Fibroblast of lung (primary cell): ENCODE data around the gene MIER1.

ENCODE experiments used
- EZH2 ChIP-seq: IDR thresholded peaks from 2 replicates; pipeline ENCODE4 v1.5.1; 2012; ENCODE audit warnings: low read length, control low read depth, mild to moderate bottlenecking; ENCODE audit errors: missing control alignments
- TF ChIP-seq, protein P1 (sequence below), 2 donors: IDR thresholded peaks in 1 of 2; conservative IDR thresholded peaks in 1 of 2; 1 replicate in 1 of 2; 2 replicates in 1 of 2; pipeline ENCODE4 v1.5.1; 2011 to 2012; ENCODE audit warnings: low read length in 2 of 2, control low read depth in 1 of 2, inconsistent platforms in 1 of 2, low read depth in 1 of 2, mild to moderate bottlenecking in 1 of 2

DNA sequence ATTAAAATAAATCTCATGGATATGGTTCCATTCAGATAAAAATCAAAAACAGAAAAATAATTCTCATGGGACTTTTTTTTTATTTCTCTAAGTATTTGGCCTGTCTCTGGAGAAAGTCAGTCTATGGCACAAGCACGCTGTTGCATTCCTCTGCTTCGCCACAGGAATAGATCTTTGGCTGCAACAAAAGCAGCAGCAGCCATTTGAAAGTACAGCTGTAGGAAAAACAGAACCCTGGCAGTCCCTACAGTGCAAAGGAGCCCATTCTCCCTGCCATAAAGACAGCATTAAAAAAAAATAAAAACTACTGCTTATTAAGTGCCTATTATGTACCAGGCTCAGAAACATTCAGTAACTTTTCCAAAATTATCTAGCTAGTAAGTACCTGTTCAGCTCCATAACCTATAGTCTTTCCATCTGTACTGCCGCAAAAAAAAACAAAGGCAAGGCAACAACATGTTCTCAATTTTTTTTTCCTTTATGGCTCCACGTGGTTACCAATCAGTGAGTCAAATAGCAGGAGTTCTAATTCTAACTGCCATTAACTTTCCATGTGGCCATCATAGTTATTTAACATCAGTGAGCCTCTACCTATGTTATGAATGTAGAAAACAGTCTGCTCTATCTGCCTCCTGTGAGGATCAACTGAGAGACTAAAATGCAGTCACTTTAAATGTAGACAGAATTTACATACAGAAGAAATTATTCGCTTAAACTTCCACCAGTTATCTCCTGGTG, 106.5 kb downstream of the MIER1 start:
- TF ChIP-seq EZH2, result no peak
- TF ChIP-seq, protein P1, sequence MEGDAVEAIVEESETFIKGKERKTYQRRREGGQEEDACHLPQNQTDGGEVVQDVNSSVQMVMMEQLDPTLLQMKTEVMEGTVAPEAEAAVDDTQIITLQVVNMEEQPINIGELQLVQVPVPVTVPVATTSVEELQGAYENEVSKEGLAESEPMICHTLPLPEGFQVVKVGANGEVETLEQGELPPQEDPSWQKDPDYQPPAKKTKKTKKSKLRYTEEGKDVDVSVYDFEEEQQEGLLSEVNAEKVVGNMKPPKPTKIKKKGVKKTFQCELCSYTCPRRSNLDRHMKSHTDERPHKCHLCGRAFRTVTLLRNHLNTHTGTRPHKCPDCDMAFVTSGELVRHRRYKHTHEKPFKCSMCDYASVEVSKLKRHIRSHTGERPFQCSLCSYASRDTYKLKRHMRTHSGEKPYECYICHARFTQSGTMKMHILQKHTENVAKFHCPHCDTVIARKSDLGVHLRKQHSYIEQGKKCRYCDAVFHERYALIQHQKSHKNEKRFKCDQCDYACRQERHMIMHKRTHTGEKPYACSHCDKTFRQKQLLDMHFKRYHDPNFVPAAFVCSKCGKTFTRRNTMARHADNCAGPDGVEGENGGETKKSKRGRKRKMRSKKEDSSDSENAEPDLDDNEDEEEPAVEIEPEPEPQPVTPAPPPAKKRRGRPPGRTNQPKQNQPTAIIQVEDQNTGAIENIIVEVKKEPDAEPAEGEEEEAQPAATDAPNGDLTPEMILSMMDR (conservative IDR thresholded peaks at IDR 0.05 in 1 of 2, IDR thresholded peaks at IDR 0.05 in 1 of 2; ENCODE audit: low read depth in 1 of 2, low read length in 2 of 2), result no peak
